Tibial artery (tissue), 4 donors: ENCODE data around the gene DEPDC1.

Source experiments
- DNase-seq, 2 donors: peaks; one replicate each; pipeline ENCODE4 v3.0.0-alpha.2; 2019
- H3K27ac ChIP-seq, 2 donors: fragments of 200-600 bp; sonication (generic) in 1 of 2; 1 replicate in 1 of 2; 2 replicates in 1 of 2; pipeline ENCODE4 v1.5.1; 2018 to 2019; ENCODE audit warnings: mild to moderate bottlenecking in 1 of 2
- H3K27me3 ChIP-seq, 2 donors: fragments of 200-600 bp; sonication (generic) in 1 of 2; one replicate each; pipeline versions ENCODE4 v1.5.1 to v1.6.0; 2016 to 2019
- H3K36me3 ChIP-seq, 3 donors: fragments of 200-600 bp; sonication (generic) in 2 of 3; one replicate each; pipeline ENCODE4 v1.5.1; 2016 to 2019; ENCODE audit warnings: mild to moderate bottlenecking in 2 of 3
- H3K4me1 ChIP-seq, 4 donors: fragments of 200-600 bp; sonication (generic) in 2 of 4; 1 replicate in 3 of 4; 2 replicates in 1 of 4; pipeline ENCODE4 v1.5.1; 2016 to 2019
- H3K4me3 ChIP-seq, 2 donors: fragments of 200-600 bp; sonication (generic) in 1 of 2; 1 replicate in 1 of 2; 2 replicates in 1 of 2; pipeline ENCODE4 v1.5.1; 2018 to 2019; ENCODE audit warnings: mild to moderate bottlenecking in 2 of 2
- H3K9me3 ChIP-seq, 3 donors: fragments of 200-600 bp; sonication (generic) in 1 of 3; one replicate each; pipeline ENCODE4 v1.5.1; 2016 to 2019
- intact Hi-C: fragments of 100-400 bp; cut with DNase I; formaldehyde crosslinking; loops from one replicate; pipeline ENCODE4 v1.15.0; 2023; ENCODE audit warnings: low total_unique reads
- TF ChIP-seq, protein P1 (sequence below), 2 experiments: fragments of 200-600 bp in 1 of 2; fragments of 450-650 bp in 1 of 2; IDR thresholded peaks; one replicate each; pipeline ENCODE4 v1.5.1; 2017 to 2019; ENCODE audit warnings: antibody characterized with exemption in 2 of 2, mild to moderate bottlenecking in 1 of 2, moderate library complexity in 1 of 2

DEPDC1 gene, protein sequence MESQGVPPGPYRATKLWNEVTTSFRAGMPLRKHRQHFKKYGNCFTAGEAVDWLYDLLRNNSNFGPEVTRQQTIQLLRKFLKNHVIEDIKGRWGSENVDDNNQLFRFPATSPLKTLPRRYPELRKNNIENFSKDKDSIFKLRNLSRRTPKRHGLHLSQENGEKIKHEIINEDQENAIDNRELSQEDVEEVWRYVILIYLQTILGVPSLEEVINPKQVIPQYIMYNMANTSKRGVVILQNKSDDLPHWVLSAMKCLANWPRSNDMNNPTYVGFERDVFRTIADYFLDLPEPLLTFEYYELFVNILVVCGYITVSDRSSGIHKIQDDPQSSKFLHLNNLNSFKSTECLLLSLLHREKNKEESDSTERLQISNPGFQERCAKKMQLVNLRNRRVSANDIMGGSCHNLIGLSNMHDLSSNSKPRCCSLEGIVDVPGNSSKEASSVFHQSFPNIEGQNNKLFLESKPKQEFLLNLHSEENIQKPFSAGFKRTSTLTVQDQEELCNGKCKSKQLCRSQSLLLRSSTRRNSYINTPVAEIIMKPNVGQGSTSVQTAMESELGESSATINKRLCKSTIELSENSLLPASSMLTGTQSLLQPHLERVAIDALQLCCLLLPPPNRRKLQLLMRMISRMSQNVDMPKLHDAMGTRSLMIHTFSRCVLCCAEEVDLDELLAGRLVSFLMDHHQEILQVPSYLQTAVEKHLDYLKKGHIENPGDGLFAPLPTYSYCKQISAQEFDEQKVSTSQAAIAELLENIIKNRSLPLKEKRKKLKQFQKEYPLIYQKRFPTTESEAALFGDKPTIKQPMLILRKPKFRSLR

DNA sequence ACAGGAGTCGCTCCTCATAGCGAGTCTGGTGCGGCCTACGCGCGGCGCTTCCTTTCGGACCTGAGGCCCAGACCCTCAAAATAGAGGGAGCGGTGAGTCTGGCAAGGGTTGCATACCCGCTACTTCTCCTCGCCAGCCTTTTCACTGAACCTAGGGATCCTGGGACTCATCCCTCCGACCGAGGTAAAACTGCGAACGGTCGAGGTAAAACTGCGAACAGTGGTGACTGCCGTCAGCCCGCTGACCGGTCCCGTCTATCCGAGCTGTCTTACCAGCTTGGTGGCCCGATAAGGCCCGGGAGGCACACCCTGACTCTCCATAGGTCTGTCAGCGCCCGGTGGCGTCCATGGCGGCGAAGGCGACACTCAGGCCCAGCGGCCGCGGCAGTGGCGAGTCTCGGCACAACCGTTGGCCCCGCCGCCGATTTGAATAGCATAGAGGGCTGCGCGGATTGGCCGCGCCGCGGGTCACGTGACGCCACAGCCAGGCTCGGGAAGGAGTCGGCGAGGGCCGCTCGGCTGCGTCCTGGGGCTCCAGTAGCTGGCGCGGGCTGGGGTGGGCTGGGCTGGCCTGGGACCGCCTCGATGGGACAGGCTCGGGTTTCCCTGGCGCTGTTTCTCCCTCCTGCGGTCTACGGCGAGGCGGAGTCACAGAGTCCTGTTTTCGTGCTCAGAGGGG, at the start of gene DEPDC1:
DEPDC1 (minus strand) TSS at position 403 of the 678 bp plus-strand sequence; CDS start at position 320, 83 bp downstream.
- H3K4me1 ChIP-seq = peaks cover 0 to 10% (median 9%) of the 10 kb centered on the region in 4 donors
- H3K4me3 ChIP-seq = peak within 1 kb of the TSS; percentile 60 to 64
- H3K36me3 ChIP-seq = no peaks in the 10 kb centered on the region
- TF ChIP-seq, protein P1, sequence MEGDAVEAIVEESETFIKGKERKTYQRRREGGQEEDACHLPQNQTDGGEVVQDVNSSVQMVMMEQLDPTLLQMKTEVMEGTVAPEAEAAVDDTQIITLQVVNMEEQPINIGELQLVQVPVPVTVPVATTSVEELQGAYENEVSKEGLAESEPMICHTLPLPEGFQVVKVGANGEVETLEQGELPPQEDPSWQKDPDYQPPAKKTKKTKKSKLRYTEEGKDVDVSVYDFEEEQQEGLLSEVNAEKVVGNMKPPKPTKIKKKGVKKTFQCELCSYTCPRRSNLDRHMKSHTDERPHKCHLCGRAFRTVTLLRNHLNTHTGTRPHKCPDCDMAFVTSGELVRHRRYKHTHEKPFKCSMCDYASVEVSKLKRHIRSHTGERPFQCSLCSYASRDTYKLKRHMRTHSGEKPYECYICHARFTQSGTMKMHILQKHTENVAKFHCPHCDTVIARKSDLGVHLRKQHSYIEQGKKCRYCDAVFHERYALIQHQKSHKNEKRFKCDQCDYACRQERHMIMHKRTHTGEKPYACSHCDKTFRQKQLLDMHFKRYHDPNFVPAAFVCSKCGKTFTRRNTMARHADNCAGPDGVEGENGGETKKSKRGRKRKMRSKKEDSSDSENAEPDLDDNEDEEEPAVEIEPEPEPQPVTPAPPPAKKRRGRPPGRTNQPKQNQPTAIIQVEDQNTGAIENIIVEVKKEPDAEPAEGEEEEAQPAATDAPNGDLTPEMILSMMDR (IDR thresholded peaks at IDR 0.05) = no peak
- peak; percentile 96 for DNase-seq
- H3K27me3 ChIP-seq = no peaks in the 10 kb centered on the region
- H3K9me3 ChIP-seq = no peaks in the 10 kb centered on the region
- H3K27ac ChIP-seq = peak within 1 kb of the TSS; percentile 67 to 71
- intact Hi-C loops = no loop called here

DNA sequence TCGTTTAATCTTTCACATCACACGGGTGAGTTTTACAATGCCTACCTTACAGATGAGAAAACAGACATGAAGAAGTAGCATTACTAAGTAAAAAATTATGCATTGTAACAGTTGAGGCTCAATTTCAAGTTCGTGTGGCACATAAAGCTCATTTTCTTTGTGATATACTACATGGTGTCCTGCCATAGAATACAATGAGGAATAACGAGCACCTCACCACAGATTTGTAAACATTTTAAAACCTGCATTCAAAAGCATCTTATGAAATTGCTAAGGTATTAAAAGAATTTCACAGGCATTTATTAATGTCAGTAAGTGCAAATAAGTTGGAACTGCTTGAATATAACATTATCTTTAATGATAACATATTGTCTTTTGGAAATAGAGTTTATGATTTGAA, 47.8 kb upstream of the DEPDC1 start:
- no peak for DNase-seq
- Histone ChIP-seq H3K36me3 (no peaks in the 10 kb centered on the region), H3K9me3 (no peaks in the 10 kb centered on the region), H3K4me3 (no peak overlapping the region), H3K4me1 (no peaks in the 10 kb centered on the region), H3K27me3 (no peaks in the 10 kb centered on the region), H3K27ac (no peak overlapping the region)
- intact Hi-C loops = no loop called here
- TF ChIP-seq, protein P1 (IDR thresholded peaks at IDR 0.05) = no peak

DNA sequence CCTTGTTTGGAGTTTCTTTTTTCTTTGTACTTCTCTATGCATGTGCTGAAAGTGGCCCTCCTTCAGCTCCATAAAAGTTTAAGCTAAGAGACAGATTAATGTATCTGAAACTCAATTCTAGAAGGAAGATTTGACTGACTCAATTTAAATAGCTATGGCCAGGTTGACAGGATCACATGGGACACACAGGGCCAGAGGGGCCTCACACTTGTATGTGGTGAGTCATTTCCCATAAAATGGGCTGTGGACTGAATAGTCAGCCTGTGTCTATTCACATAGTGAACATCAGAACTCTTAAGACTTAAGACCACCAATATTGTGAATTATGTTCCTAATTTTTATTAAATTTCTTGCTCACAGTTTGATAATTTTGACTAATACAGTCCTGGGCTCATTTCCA, 45.7 kb upstream of the DEPDC1 start:
- TF ChIP-seq, protein P1 (IDR thresholded peaks at IDR 0.05) = no peak
- no peaks in the 10 kb centered on the region for H3K27me3 ChIP-seq
- no peak for DNase-seq
- H3K27ac ChIP-seq = no peak overlapping the region
- no peaks in the 10 kb centered on the region for H3K36me3 ChIP-seq
- intact Hi-C loops = no loop called here
- no peak overlapping the region for H3K4me3 ChIP-seq
- H3K9me3 ChIP-seq = no peaks in the 10 kb centered on the region
- no peaks in the 10 kb centered on the region for H3K4me1 ChIP-seq

DNA sequence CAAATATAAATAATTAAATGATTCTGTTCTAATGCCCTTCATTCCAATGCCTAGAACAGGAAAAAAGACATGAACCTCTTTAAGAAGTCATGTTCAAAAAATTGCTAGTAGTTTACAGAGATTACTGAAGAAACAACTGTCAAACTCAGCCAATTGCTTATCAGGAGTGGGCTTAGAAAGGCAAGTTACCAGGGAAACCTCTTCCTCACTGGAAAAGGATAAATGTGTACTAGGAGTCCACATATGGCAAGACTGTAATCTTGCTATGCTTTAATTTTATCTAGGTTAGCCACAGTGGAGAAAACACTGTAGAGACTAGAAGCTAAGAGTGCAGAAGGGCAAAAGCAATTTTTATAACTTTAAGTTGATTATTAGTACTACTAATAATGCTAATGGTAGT, 42.1 kb upstream of the DEPDC1 start:
- TF ChIP-seq, protein P1 (IDR thresholded peaks at IDR 0.05) = no peak
- H3K4me1 ChIP-seq = no peaks in the 10 kb centered on the region
- DNase-seq = no peak
- no peaks in the 10 kb centered on the region for H3K27me3 ChIP-seq
- no peaks in the 10 kb centered on the region for H3K36me3 ChIP-seq
- intact Hi-C loops = no loop called here
- no peak overlapping the region for H3K27ac ChIP-seq
- H3K4me3 ChIP-seq = no peak overlapping the region
- no peaks in the 10 kb centered on the region for H3K9me3 ChIP-seq

DNA sequence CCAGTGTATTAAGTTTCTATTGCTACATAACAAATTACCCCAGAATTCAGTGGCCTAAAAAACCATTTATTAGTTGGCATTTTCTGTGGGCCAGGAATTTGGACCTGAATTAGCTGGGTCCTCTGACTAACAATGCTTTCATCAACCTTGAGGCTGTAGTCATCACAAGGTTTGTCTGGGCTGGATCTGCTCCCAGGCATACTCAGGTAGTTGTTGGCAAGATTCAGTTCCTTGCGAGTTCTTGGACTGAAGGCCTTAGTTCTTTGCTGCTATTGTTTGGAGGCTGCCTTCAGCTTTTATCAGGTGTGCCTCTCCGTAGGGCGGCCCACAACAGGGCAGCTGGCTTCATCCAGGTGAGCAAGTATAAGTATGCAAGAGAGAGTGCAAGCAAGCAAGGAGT, 31.4 kb upstream of the DEPDC1 start:
- no peaks in the 10 kb centered on the region for H3K36me3 ChIP-seq
- H3K4me1 ChIP-seq = no peaks in the 10 kb centered on the region
- H3K27me3 ChIP-seq = no peaks in the 10 kb centered on the region
- no peak for DNase-seq
- H3K4me3 ChIP-seq = no peak overlapping the region
- no peak overlapping the region for H3K27ac ChIP-seq
- TF ChIP-seq, protein P1 (IDR thresholded peaks at IDR 0.05) = no peak
- no peaks in the 10 kb centered on the region for H3K9me3 ChIP-seq
- intact Hi-C loops = no loop called here
